Measurements from ENCODE around the gene SEMA4C.

DNA sequence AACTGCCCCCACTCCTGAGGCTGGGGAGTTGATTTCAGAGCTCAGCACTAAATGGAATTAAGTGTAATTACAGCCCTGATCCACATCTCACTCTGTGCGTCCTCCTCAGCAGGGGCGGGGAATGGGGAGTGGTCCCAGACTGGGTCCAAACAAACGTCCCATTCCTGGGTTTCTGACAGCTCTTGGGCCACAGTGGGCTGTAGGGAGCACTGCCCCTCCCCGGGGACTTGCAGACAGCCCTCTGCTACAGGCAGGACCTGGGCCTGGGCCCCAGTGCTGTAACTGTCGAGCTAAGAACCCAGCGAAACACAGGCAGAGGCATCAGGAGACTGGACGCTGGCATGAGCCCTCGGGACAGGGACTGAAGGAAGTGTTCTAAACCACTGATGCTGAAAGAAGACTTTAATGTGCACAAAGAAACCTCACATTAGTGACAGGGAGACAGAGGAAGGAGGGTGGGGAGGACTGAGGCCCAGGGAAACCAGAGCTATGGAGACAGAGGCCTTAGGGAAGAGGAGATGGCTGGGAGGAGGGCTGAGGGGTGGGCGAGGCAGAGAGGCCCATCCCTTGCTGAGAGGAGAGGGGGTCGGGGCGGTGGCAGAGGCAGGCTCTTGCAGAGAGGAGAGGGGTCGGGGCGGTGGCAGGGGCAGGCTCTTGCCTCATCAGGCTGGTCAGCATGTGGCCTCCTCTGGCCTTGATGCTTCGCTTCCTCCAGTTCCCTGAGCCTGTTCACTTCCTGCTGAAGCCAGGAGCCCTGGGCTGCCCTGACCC is 5.8 kb upstream of the SEMA4C start:
- TF ChIP-seq GATA3 (IDR thresholded peaks at IDR 0.05; ENCODE audit: low read depth, low read length) (no peak), GATA2 (IDR thresholded peaks at IDR 0.05; ENCODE audit: low read depth, low read length) (peak; percentile 85)

All from SH-SY5Y (cell line).